Neural progenitor cell (in vitro differentiated cells): Measurements from ENCODE around the gene LGALS3. TPM values are rescaled to one million over a fixed set of nuclear protein-coding genes. Genes with fewer than 3 reads are reported as not detected.

Source experiments
- DNase-seq: peaks from one replicate; pipeline ENCODE4 v3.0.0-alpha.2; 2016; ENCODE audit warnings: low spot score
- H2AFZ ChIP-seq: fragments of 200-600 bp; sonication (generic); replicated peaks from 2 replicates; pipeline ENCODE4 v1.6.1; 2016; ENCODE audit warnings: antibody characterized with exemption
- H3F3A ChIP-seq: fragments of 200-600 bp; sonication (generic); 2 replicates; pipeline ENCODE4 v1.6.1; 2016; ENCODE audit warnings: antibody characterized with exemption, low read depth
- H3K27ac ChIP-seq: fragments of 200-600 bp; sonication (generic); 2 replicates; pipeline ENCODE4 v1.5.1; 2016; ENCODE audit warnings: mild to moderate bottlenecking
- H3K27me3 ChIP-seq: fragments of 200-600 bp; sonication (generic); 2 replicates; pipeline ENCODE4 v1.6.1; 2016; ENCODE audit warnings: mild to moderate bottlenecking, moderate library complexity
- H3K36me3 ChIP-seq: fragments of 200-600 bp; sonication (generic); 2 replicates; pipeline ENCODE4 v1.5.1; 2016
- H3K4me1 ChIP-seq: fragments of 200-600 bp; sonication (generic); 2 replicates; pipeline ENCODE4 v1.6.1; 2016; ENCODE audit warnings: mixed run types
- H3K4me2 ChIP-seq: fragments of 200-600 bp; sonication (generic); 2 replicates; pipeline ENCODE4 v1.6.1; 2016
- H3K4me3 ChIP-seq: fragments of 200-600 bp; sonication (generic); 2 replicates; pipeline ENCODE4 v1.5.1; 2016
- H3K79me2 ChIP-seq: fragments of 200-600 bp; sonication (generic); 2 replicates; pipeline ENCODE4 v1.6.1; 2016; ENCODE audit warnings: low read depth
- H3K9ac ChIP-seq: fragments of 200-600 bp; sonication (generic); 2 replicates; pipeline ENCODE4 v1.6.1; 2016
- H3K9me3 ChIP-seq: fragments of 200-600 bp; sonication (generic); 2 replicates; pipeline ENCODE4 v1.5.1; 2016; ENCODE audit warnings: low read depth
- H4K20me1 ChIP-seq: fragments of 200-600 bp; sonication (generic); 2 replicates; pipeline ENCODE4 v1.6.1; 2016; ENCODE audit warnings: low read depth
- H3K27ac Mint-ChIP-seq: 3 replicates; pipeline ENCODE4 v1.8.0; 2021; ENCODE audit warnings: mixed read lengths
- H3K27me3 Mint-ChIP-seq: 2 replicates; pipeline ENCODE4 v1.8.0; 2022; ENCODE audit warnings: low read depth, mild to moderate bottlenecking, inconsistent platforms, moderate library complexity, mixed read lengths; ENCODE audit not compliant: insufficient read depth
- H3K36me3 Mint-ChIP-seq: 3 replicates; pipeline ENCODE4 v1.8.0; 2021; ENCODE audit warnings: mixed read lengths
- H3K4me1 Mint-ChIP-seq: 3 replicates; pipeline ENCODE4 v1.8.0; 2021; ENCODE audit warnings: mixed read lengths
- H3K4me3 Mint-ChIP-seq: 3 replicates; pipeline ENCODE4 v1.8.0; 2021; ENCODE audit warnings: mild to moderate bottlenecking, moderate library complexity, mixed read lengths
- H3K9me3 Mint-ChIP-seq: 3 replicates; pipeline ENCODE4 v1.8.0; 2020; ENCODE audit warnings: mixed read lengths
- CTCF ChIP-seq: fragments of 200-600 bp; sonication (generic); IDR thresholded peaks from 2 replicates; pipeline ENCODE4 v1.5.1; 2017; ENCODE audit warnings: antibody characterized with exemption, mild to moderate bottlenecking
- EZH2 ChIP-seq: fragments of 200-600 bp; sonication (generic); IDR thresholded peaks from 2 replicates; pipeline ENCODE4 v1.6.1; 2017; ENCODE audit warnings: antibody characterized with exemption, mild to moderate bottlenecking, moderate library complexity
- EZH2phosphoT487 ChIP-seq: fragments of 200-600 bp; sonication (generic); IDR thresholded peaks from 2 replicates; pipeline ENCODE4 v1.6.1; 2017; ENCODE audit warnings: antibody characterized with exemption
- total RNA-seq: library from RNA; depleted of rRNA; stranded (reverse); fragments of >200 nt; gene quantifications from 2 replicates; pipeline ENCODE4 v1.2.3, GENCODE V29; 2015; ENCODE audit warnings: low replicate concordance

The LGALS3 gene
- total RNA-seq, 1 donor from 2014 or later = not detected

- Mint-ChIP-seq H3K9me3 (no peaks in the 10 kb centered on the region), H3K36me3 (peaks cover 5% of the 10 kb centered on the region), H3K4me1 (peaks cover 8% of the 10 kb centered on the region), H3K27me3 (peaks cover 29% of the 10 kb centered on the region), H3K4me3 (no peak overlapping the region), H3K27ac (no peak overlapping the region)
- H3K4me3 ChIP-seq = no peak overlapping the region
- H3F3A ChIP-seq = peaks cover 4% of the 10 kb centered on the region
- no peaks in the 10 kb centered on the region for H3K79me2 ChIP-seq
- no peaks in the 10 kb centered on the region for H3K36me3 ChIP-seq
- H3K9ac ChIP-seq = no peak overlapping the region
- peaks cover 2% of the 10 kb centered on the region for H4K20me1 ChIP-seq
- no peak overlapping the region for H3K27ac ChIP-seq
- peaks cover 4% of the 10 kb centered on the region for H3K4me1 ChIP-seq
- no peak overlapping the region for H2AFZ ChIP-seq
- no peak overlapping the region for H3K4me2 ChIP-seq
- H3K9me3 ChIP-seq = no peaks in the 10 kb centered on the region
- peak; percentile 44 for DNase-seq
- H3K27me3 ChIP-seq = peaks cover 39% of the 10 kb centered on the region
- TF ChIP-seq EZH2phosphoT487 (no peak), EZH2 (no peak), CTCF (peak; percentile 30)
These were observed 4.4 kb downstream of the LGALS3 start for GRCh38 chr14:55133416-55133815.

GRCh38 chr14:55136241-55136640 lies 7.2 kb downstream of the LGALS3 start:
- no peak overlapping the region for H2AFZ ChIP-seq
- TF ChIP-seq EZH2 = no peak
- TF ChIP-seq CTCF = no peak
- TF ChIP-seq EZH2phosphoT487 = no peak
- H3K36me3 Mint-ChIP-seq = peaks cover 12% of the 10 kb centered on the region
- no peak for DNase-seq
- H4K20me1 ChIP-seq = no peaks in the 10 kb centered on the region
- no peaks in the 10 kb centered on the region for H3F3A ChIP-seq
- H3K4me1 Mint-ChIP-seq = no peaks in the 10 kb centered on the region
- H3K4me3 ChIP-seq = no peak overlapping the region
- H3K27me3 ChIP-seq = peaks cover 10% of the 10 kb centered on the region
- H3K36me3 ChIP-seq = no peaks in the 10 kb centered on the region
- no peaks in the 10 kb centered on the region for H3K79me2 ChIP-seq
- no peak overlapping the region for H3K4me3 Mint-ChIP-seq
- H3K27ac Mint-ChIP-seq = no peak overlapping the region
- H3K4me1 ChIP-seq = no peaks in the 10 kb centered on the region
- no peak overlapping the region for H3K27ac ChIP-seq
- no peak overlapping the region for H3K9ac ChIP-seq
- no peaks in the 10 kb centered on the region for H3K9me3 ChIP-seq
- H3K4me2 ChIP-seq = no peak overlapping the region
- H3K27me3 Mint-ChIP-seq = peaks cover 10% of the 10 kb centered on the region
- H3K9me3 Mint-ChIP-seq = no peaks in the 10 kb centered on the region

- H3K4me3 ChIP-seq = no peak overlapping the region
These were observed 8.1 kb downstream of the LGALS3 start for GRCh38 chr14:55136885-55137786.

More at GRCh38 chr14:55136885-55137786, 8.1 kb downstream of the LGALS3 start:
- no peaks in the 10 kb centered on the region for H3K9me3 ChIP-seq
- H3K27ac ChIP-seq = no peak overlapping the region
- no peaks in the 10 kb centered on the region for H3K4me1 ChIP-seq
- peaks cover 4% of the 10 kb centered on the region for H3K27me3 Mint-ChIP-seq
- H3K9me3 Mint-ChIP-seq = no peaks in the 10 kb centered on the region
- no peak overlapping the region for H2AFZ ChIP-seq
- TF ChIP-seq EZH2 (no peak), CTCF (no peak), EZH2phosphoT487 (no peak)
- no peak overlapping the region for H3K27ac Mint-ChIP-seq
- H3K27me3 ChIP-seq = peaks cover 2% of the 10 kb centered on the region
- no peak overlapping the region for H3K4me2 ChIP-seq
- no peaks in the 10 kb centered on the region for H3K4me1 Mint-ChIP-seq
- peaks cover 15% of the 10 kb centered on the region for H3K36me3 Mint-ChIP-seq
- no peak overlapping the region for H3K9ac ChIP-seq
- H3F3A ChIP-seq = no peaks in the 10 kb centered on the region
- no peaks in the 10 kb centered on the region for H3K36me3 ChIP-seq
- H3K79me2 ChIP-seq = no peaks in the 10 kb centered on the region
- H4K20me1 ChIP-seq = no peaks in the 10 kb centered on the region
- H3K4me3 Mint-ChIP-seq = no peak overlapping the region
- DNase-seq = no peak
